ENCODE results near the gene SLC24A4.
"Not testable (repeated sequence)": the region's sequence is repeated elsewhere in the genome, so short reads cannot be mapped to it uniquely, and the experiment has no call there.

Gene SLC24A4

DNA sequence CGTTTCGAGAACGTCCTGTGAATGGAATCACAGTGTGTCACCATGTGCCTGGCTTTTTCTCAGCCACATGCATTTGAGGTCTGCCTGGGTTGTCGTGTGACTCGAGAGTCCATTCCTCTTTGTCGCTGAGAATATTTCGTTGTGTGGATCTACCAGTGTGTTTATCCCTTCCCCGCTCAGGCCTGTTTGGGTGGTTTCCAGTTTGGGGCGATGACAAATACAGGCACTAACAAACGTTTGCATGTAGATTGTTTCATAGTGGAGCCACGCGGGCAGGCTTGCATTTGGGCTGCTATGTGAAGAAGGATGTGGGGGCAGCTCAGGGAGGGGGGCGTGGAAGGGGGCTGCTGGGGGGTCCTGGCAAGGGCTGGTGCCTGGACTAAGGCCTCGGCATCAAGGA, 204.8 kb downstream of the SLC24A4 start:
- no peak for FAIRE-seq

DNA sequence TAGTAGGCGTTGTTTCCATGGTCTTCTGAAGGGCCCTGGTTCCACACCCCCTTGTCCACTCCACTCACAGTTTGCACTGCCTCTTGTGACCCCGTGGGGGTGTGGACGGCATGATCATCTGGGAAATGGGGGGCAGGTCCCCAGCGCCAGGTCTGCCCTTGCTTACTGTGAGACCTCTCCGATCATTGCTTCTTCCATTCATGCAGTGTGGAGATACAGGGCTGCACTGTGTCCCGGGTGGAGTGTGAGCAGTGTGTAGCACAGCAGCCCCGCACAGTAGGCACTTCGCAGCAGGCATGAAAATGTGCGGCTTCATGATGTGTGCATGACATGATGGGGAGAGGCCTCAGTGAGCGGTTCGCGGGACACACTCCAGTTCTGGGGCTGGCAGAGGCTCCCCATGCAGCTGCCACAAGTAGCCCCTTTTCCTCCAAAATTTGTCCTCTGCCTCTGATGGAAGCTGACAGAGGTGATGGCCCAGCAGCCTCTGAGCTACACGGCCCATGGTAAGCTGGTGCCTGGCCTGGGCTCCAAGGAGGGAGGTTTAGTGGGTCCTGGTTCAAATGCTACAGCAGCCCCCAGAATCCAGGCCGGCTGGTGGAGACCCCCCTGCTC, 205.6 kb downstream of the SLC24A4 start:
- FAIRE-seq: no peak

DNA sequence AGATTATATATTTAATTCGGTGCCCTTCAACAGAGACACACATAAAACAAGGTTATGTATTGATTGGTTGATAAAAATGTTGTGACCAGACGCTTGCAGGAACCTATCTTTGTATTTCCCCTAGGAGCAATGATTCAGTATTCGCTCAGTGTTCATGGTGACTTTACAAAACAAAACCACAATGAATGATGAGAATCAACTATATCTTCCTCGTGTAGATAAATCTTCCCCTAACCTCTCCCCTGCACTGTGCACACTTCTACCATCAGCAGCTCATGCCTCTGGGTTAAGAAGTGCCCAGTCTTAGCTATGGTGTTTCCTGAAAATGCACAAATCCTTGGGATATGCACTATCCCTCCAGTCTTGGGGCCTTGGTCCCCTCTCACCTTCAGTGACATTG, 206.9 kb downstream of the SLC24A4 start:
- FAIRE-seq: no peak

DNA sequence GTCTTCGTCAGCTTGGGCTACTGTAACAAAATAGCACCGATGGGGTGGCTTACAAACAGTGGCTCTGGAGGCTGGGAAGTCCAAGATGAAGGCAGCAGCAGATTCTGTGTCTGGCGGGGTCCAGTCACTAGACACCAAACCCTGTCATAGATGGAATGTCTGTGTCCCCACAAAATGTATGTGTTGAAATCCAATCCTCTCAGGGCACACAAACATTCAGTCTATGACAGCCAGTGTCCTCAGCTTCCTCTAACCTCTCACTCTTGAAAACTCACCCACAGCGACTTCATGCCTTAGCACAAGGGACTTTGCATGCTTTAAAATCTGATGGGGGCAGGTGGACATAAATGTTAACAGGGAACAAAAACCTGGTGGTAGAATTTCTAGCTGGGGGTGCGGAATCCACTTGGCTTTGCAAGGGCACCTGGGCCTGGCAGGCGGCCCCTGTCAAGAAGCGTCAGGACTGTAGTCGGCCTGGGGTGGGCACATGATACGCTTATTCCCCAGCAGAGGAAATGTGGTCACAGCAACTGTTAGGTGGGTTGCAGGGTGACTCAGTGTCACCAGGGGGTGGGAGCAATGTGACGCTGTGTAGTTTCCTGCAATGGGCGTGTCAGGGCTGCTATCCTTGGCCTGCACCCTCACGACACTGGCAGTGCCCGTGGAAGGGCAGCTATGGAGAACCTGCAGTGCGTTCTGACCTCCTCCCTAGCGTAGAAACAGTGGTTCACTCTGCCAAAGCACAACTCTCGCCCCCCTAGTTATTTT, 208.3 kb downstream of the SLC24A4 start:
- FAIRE-seq: no peak

GRCh38 chr14:92532490-92533163, 209.7 kb downstream of the SLC24A4 start:
- FAIRE-seq: no peak

- no peak for FAIRE-seq
Measured at GRCh38 chr14:92534932-92535643, 212.1 kb downstream of the SLC24A4 start.

- not testable (repeated sequence) for FAIRE-seq
Measured at GRCh38 chr14:92536231-92536630, 213.3 kb downstream of the SLC24A4 start.

GRCh38 chr14:92538412-92538985, 215.5 kb downstream of the SLC24A4 start:
- no peak for FAIRE-seq

- FAIRE-seq: no peak
Measured at GRCh38 chr14:92539419-92539818, 216.5 kb downstream of the SLC24A4 start.

DNA sequence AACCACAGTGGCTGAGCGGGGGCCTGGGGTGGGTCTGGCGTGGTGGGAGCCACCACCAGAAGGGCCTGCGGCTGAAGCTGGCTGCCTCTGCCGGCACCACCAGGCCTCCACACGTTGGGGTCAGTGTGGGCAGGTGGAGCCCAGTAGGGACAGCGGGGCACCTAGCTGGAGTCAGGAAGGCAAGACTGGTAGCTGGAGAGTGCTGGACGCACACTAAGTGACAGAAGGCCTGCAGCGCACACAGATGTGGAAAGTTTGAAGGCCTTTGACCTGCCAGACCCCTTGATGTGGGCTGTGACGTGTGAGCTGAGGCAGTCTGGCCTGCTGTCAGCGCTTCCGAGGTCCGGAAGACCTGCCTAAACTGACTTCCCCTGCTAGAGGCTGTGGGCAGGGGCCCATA, 216.9 kb downstream of the SLC24A4 start:
- FAIRE-seq: no peak

- FAIRE-seq: no peak
Measured at GRCh38 chr14:92540472-92541048, 217.6 kb downstream of the SLC24A4 start.

DNA sequence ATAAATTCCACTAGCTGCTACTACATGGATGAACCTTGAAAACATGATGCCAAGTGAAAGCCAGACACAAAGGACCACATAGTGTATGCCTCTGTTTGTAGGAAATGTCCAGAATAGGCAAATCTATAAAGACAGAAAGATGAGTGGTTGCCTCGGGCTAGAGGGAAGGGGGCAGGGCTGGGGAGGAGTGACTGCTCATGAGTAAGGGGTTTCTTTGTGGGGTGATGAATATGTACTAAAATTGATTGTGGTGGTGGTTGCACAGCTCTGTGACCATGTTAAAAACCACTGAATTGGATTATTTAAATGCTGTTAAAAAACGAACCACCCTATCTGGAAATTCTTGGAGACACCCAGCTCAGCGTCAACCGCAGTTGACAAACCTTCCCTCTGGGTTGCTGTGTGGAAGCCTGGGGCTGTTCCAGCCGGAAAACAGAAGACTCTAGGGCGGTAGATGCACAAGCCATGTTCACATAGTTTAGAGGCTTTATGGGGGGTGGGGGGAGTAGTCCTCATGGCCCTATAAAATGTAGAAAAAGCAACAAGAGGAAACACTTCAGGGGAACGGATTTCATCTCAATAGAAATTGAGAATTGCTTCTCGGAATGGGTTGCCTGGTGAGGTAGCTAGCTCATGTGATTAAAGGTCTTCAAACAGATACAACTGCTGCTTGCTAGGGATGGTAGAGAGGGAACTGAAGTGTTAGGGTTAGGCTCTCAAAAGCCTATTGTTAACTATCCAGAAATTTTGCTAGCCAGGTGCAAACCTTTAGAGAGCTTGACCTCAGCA, 220.0 kb downstream of the SLC24A4 start:
- FAIRE-seq: no peak

GRCh38 chr14:92544051-92544720, 221.2 kb downstream of the SLC24A4 start:
- no peak for FAIRE-seq

GRCh38 chr14:92546347-92547053, 223.5 kb downstream of the SLC24A4 start:
- FAIRE-seq: no peak

- FAIRE-seq: no peak
Measured at GRCh38 chr14:92549105-92549858, 226.3 kb downstream of the SLC24A4 start.

DNA sequence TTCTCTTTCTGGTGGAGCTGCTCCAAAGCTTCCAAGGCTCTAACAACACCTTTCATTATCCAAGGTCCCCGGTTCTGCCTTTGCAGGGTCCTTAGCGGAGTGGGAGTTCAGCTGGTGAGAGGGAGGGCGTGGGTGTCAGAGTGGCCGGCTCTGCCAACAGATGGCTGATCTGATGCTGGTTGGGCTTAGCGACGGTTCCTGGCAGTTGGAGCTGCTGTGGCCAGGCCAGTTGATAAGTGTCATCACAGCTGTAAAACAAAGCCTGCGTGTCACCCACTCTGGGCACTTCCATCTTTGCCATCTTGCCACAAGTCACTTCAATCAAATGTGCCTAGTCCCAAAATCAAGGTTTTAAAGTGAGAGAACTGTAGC, 226.9 kb downstream of the SLC24A4 start:
- no peak for FAIRE-seq
